Measurements from ENCODE around the gene IQCK.
A peak's percentile ranks its signal among the peaks of the same experiment; 100 is the strongest.
"Not testable (repeated sequence)": the region's sequence is repeated elsewhere in the genome, so short reads cannot be mapped to it uniquely, and the experiment has no call there.

Gene IQCK

DNA sequence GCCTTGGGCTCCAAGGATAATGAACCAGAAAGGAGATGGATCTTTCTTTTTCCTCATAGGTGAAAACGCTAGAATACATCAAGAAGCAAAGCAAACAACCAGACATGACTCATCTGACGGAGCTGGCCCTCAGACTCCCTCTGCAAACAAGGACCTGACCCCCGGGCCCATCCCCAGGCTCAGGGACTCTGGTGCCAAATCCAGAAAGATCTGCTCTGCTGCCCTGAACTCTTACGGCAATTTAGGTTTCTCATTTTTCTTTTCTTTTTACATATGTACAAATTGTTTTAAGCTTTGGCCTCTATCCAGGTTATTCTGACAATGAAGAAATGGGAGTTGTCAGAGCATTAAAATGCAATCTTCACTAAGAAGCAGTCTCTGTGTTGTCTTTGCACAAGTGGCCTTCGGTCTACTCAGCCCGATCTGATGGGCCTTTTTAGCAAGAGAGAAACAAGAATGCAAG is 17.7 kb upstream of the IQCK start:
- DNase-seq, result no peak

DNA sequence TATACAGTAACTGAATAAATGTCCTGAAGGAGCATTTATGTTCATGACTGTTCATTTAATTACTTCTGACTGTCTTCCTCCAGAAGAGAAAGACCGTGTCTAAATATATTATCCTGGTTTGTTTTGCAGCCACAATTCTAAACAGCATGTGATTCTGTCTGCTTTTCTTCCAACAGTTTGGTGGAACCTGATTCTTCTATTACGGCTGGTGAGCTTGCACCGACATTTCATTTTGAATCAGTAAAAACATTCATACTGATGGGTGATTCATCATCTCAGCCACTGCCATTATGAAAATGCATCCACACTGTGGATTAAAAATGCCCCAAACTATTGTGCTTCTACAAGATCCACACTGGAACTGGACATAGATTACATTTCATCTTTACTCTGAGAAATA is 17.0 kb upstream of the IQCK start:
- no peak for DNase-seq

DNA sequence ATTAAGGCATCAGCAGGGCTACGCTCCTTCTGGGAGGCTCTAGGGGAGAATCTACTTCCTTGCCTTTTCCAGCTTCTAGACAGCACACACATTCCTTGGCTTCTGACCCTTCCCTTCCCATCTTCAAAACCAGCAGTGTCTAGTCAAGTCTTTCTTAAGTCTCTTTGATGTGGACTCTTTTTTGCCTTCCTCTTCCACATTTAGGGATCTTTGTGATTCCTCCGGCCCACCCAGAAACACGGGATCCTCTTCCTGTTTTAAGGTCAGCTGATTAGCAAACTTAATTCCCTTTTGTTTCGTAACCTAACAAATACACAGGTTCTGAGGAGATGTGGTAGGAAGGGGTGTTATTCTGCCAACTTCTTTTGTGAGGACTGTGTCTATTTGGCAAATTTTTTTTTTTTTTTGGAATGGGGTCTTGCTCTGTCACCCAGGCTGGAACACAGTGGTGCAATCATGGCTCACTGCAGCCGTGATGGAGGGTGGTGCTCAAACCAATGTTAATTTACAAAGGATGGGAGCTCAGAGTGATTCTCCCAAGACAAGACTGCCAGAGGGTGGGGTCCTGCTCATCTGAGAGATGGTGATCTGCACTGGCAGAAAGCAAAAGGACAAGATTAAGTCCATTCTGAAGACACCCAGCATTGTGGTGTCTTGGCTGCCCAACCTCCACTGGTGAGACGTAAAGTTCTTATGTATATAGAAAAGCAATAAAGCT is 14.7 kb upstream of the IQCK start:
- DNase-seq, result no peak

DNA sequence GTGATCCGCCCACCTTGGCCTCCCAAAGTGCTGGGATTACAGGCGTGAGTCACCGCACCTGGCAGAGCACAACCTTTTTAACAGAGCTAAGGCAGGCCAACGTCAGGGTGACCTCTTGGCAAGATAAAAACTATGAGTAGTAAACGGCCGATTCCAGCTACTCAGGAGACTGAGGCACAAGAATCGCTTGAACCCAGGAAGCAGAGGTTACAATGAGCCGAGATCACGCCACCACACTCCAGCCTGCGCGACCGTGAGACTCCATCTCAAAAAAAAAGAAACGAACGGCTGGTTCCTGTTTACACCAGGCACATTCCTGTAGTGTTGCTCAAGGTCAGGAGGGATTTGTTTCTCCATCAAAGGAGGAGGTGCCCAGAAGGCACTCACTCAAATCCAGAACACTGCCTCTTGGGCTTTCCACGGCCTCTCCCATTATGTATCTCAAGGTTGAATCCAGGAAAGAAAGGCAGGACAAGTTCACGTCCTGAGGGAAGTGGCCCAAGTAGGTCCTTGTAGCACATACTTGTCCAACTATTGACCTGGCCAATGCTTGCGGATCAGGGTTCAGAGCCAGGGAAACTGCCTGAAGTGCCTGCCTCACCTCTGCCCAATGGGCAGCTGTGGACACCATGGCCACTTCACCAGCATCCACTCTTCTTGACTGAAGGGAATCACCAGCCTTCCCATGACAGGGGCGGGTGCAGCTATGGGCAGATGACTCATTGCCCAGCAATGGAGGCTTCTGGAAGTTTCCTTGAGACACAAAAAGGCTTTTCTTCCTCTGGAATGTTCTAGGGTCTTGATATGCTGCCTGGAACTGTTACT is 13.5 kb upstream of the IQCK start:
- no peak for DNase-seq

DNA sequence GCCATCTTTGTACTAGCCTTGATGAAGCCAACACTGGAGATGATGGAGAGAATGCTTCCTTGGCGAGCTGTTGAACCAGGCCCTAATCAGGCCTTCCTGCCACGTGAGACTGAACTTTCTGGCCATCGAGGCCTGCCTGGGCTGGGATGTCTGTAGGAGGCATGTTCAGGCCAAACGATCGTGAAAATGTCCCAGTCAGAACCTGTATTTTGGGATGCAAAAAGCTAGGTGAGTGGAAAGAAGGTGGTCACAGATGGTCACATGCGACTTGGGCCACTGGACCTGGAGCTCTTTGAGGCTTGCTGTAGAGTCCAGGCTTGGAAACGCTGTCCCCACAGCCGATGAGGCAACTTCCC is 12.9 kb upstream of the IQCK start:
- DNase-seq, result no peak

DNA sequence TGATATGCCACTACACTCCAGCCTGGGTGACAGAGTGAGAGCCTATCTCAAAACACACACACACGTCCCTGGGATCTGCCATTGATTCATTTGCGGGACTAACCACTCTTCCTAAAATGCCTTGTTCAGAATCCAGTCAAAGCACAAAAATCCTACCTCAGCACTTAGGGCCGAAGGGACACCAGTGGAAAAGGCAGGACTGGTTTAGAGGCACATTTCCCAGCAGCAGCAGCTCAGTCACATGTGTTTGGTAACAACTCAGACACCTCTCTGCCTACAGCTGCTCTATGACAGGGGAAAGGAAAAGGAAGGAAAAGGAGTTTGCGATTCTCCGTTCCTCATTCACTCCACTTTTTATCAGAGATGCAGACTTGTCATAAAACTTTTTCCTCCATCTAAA is 12.2 kb upstream of the IQCK start:
- DNase-seq, result no peak

DNA sequence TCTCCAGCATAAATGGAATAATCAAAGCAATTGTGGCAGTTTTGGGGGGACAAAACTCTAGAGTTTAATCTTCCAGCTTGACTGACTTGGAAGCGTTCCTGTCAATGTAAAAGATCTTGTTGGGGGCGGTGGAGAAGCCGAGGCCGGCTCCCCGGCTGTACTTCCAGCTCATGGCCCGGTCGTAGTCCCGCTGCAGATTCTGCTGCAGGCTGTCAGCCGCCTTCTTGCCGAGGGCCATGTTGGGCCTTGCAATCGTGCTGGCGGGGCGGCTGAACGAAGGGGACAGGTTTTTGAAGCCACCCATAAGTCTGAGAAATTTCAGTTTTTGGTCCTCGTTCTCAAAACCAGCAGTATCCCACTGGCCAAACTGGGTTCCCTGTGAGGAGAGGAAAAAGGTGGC is 11.2 kb upstream of the IQCK start:
- DNase-seq, result no peak

DNA sequence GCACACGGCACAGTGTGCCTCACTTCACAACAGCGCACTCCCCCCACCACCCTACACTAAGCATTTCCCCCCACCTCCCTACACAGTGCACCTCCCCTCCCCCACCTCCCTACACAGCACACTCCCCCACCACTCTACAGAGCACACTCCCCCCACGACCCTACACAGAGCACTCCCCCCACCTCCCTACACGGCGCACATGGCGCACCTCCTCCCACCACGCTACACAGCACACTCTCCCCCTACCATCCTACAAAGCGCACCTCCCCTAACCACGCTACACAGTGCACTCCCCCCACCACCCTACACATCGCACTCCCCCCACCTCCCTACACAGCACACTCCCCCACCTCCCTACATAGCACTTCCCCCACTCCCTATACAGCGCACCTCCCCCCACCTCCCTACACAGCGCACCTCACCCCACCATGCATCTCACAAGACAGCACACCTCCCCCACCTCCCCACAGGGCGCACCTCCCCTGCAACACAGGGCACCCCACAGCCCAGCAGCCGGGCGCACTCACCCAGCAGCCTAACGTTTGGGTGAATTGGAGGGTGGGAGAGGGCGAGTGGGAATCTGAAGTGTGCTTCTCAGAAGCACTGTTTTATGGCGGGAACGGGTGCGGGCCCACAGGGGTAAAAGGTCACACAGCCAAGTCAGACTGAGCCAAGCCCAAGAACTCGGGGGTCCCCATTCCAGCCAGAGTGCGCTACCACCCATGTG is 10.3 kb upstream of the IQCK start:
- no peak for DNase-seq

DNA sequence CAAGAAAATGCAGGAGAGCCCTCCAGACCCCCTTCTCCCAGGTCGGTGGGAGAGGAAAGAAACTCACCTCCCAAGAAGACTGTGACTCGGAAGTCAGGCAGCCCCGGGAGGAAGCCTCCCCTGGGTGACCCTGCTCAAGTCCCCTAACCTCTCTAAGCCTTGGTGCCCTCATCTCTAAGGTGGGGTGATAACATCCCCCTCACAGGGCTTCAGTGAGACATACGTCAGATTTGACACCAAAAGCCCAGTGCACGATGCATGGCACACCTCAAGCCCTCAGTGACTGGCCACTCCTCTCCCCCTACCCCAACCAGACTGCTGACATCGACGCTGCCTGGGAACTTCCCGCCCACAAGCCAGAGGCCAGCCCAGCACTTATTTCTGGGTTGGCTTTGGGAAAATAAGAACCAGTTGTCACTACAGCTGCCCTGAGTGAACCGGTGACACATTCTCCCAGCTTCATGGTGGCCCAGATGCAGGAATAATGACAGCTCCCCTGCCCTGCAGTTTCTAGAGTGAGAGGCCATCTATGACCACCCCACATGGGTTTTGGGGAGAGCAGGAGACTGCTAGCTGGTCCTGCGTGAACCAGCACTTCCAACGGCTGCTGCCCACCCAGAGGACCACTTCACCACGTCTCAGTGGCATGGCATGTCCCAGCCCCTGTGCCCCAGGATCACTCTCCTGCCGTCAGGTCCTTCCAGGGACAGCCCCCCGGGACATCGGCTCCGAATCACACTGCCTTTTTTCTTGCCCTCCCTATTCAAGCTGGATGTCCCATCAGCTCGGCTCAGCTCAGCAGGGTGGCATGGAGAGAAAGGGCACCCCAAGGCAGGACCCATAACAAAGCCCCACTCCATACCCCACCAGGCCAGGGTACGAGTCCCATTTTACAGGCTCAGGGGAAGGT is 9.5 kb upstream of the IQCK start:
- DNase-seq, result no peak

DNA sequence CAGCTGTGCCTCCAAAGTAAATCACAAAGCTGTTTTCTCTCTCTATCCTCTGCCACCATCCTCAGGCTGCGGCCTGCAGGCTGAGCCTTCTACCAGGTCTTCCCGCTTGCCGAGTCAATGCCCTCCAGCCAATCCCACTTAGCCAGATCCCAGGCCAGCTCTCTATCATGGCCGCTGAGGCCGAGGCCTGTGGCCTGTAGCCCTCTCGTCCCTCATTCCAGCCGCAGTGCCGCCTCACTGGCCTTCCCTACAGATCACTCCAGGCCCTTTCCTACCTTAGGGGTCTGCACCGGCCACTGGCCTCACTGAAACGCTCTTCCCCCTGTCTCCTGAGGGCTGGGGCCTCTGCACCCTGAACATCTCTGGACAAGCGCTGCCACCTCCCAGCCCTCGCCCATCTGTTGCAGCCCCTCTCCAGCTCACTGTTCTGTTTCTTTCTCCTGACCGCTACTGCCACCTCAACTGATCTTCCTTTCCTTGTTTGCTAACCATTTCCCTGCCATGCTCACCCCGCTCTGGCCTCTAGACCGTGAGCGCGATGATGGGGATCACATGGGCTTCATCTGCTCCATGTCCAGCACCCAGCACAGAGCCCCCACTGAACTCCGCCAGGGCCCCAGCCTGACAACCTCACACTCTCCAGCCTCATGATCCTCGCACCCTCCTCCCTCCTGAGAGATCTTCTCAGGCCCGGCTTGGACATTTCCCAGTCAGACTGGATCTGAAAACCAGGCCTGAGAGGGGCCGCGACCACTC is 8.5 kb upstream of the IQCK start:
- no peak for DNase-seq

DNA sequence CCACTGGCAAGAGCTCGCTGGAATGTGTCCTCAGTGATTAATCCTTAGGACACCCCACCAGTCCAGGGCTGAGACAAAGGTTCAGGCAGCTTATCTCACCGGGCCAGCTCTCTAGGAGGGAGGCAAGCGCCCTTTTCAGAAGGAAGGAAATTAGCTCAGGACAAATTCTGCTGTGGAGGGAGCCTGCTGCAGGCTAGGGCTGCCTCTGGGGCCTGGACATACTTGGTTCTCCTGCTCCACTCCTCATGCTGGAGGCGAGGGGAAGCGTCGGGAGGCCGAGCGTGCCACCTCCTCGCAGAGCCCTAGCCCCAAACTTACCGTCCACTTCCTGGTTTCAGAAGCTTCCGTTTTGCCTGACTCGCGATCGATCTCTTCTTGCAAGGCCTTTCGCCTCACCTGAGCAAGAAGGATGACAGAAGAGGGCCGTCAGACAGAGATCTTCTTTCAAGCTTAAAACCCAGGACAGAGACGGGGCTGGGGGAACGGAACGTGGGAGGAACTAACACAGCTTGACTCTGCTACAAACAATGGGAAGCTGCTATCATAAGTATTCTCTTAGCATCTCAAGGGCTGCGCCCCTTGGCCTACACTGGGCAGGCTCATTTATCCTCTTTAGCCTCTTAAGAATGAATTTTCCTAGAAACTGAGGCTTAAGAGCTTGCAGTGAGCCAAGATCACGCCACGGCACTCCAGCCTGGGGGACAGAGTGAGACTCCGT is 7.7 kb upstream of the IQCK start:
- no peak for DNase-seq

DNA sequence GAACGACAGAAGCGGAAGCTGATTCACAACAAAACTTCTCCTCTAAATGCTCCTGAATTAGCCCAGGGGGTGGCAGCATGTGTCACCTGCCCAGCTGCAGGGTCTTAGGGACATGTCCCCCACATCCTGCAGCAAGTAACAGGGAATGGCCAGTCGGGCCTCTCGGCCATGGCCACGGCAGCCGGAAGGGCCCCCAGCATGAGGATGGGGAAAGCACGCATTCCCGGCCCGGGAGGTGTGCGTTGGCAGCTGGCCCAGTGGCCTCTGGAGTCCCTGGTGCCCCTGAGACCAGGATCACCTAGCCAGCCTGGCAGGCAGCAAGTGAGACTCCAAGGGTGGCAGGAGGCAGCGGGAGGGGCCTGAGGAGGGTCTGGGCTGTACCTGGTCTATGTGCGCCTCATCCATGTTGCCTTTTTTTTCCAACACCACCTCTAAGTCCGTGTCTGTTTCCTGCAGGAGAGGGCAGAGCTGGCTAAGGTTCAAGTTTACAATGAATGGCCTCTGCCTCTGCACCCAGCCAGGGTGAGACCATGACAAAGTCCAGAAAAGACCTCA is 7.0 kb upstream of the IQCK start:
- DNase-seq, result no peak

DNA sequence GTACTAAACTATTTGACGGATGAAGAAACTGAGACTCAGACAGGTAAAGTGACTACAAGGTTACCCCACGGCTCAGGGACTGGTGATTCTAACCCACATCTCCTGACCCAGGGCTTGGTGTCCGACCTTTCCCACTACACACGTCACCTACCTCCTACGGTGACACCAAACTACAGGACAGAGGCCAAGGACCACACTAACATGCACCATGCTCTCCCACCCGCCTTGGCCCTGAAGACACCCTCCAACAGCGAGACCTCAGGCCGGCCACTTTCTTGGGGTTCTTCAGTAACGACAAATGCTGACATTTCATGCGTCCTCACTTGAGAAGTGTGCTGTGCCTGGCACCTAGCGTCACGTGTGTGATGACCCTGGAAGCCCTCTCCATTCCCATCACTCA is 6.4 kb upstream of the IQCK start:
- DNase-seq, result no peak

DNA sequence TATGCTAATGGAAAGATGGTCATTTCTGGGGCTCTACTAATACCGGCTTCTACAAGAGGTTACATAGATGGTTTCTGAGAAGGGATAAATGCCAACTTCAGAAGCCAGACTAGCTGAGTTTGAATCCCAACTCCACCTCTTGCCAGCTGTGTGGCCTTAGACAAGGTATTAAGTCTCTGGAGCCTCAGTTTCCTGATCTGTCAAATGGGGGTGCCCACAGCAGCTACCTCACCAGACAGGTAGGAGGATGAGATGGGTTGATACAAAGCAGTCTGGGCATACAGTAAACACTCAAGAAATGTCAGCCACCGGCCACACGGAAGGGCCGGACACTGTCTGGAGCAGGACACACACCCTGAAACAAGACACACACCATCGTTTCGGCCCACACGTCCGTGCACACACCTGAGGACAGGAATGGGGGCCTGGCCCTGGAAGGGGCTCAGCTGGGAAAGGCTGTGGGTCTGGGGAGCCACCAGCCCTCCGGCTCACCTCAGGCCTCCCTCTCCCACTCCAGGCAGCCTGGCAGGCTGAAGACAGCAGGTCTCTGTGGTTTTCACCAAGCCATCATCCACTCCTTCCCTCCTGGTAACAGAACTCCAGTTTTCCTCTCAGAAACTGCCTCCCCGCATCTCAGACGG is 5.5 kb upstream of the IQCK start:
- DNase-seq, result no peak

DNA sequence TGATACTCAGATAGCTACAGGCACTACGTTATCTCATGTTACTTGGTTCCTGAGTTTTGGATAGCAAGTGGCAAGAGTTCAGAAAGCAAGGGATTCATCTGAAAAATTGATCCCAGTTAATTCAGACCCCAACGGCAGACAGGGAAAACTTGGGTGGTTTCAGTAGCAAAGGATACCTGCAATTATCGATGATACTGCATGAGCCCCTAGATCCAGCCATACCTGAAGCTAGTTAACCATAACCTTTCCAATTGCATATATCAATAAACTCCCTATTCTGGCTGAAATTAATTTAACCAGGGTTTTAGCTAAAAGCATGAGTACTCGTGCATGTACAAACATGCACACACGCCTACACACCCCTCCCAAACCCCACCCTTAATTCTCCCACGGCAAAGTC is 4.4 kb upstream of the IQCK start:
- no peak for DNase-seq

DNA sequence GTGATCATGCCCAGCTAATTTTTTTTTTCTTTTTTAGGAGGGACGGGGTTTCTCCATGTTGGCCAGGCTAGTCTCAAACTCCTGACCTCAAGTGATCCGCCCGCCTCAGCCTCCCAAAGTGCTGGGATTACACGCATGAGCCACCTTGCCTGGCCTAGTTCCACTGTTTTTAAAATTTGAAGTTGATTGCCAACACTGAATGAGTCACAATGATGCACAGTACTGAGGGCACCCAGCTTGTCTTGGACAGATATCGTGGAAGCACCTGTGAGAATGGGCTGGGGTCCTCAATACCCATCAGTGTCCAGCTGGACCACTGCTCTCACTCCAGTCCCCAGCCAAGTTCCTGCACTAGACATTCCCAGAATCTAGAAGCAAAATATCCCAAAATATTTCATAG is 2.5 kb upstream of the IQCK start:
- no peak for DNase-seq

DNA sequence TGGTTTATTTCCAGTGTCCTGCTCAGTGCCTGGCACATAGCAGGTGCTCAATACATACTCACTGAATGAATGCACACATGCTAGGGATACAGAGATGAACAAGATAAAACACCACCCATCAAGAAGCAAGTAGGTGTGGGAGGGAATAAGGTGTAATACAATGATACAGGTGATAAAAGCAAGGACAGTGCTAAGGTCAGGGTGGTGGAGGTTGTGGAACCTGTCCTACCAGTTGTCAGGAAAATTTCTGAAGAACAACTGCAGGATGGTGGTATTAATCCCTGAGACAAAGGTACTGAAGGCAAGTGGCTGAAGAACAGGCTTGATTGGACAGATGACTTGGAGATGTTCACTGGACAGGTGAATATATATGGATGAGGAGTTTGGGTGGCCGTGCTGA is 1.9 kb upstream of the IQCK start:
- DNase-seq, result no peak

DNA sequence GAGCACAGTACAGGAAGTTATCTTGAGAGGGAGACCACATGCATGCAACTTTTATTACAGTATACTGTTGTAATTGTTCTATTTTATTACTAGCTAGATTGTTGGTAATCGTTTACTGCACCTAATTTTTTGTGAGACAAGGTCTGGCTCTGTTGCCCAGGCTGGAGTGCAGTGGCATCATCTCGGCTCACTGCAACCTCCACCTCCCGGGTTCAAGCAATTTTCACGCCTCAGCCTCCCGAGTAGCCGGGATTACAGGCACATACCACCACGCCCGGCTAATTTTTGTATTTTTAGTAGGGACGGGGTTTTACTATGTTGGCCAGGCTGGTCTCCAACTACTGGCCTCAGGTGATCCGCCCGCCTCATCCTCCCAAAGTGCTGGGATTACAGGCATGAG is 1.3 kb upstream of the IQCK start:
- not testable (repeated sequence) for DNase-seq

DNA sequence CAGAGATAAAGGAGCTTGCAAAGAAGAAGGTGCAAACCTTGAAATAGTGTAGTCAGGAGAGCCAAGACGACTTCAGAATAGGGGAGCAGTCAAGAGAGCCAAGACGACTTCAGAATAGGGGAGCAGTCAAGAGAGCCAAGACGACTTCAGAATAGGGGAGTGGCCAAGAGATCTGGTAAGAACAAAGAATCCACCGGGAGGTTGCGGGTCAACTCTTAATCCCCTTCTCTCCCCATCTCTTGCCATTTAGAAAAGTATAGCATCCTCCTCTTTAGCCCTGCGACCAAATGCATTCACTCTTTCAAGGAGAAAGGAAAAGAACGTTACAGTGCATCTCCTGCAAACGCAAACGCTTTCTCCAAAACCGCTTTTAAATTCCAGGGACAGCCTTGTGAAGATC is 757 bp upstream of the IQCK start:
- no peak for DNase-seq

DNA sequence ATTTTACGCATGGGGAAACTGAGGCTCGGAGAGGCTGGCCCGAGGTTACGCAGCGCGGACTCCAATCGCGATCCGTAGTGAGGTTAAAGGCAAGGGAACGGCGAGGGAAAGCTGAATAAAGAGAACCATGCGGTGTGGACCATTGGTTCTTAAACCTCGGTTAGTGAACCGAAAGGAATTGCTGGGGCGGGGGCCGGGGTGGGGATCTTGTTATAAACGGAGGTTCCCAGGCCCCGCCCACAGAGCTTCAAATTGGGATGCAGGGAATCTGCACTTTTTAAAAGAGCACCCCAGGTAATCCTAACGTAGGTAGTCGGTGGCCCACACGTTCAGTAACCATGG is 524 bp downstream of the IQCK start:
- DNase-seq, result peak; percentile 32

Data from OCI-M1 (cell line).